CD4-positive, CD25-positive, alpha-beta regulatory T cell (primary cell): ENCODE results near the gene PPIL4. TPM values are rescaled to one million over a fixed set of nuclear protein-coding genes. Genes with fewer than 3 reads are reported as not detected.

Experiments used
- ATAC-seq, 2 donors: fragments of 150-1000 bp; cut with Tn5 transposase; one replicate each; pipeline ENCODE4 v1.10.0; 2021; ENCODE audit warnings: low read depth in 2 of 2, moderate number of reproducible peaks in 2 of 2, moderate library complexity in 1 of 2
- DNase-seq, 3 donors: peaks; one replicate each; pipeline versions ENCODE4 v3.0.0 to v3.0.0-alpha.2; 2012 to 2022; ENCODE audit warnings: mixed read lengths in 1 of 3
- H3K27ac ChIP-seq: one replicate; pipeline ENCODE4 v1.7.0; 2013; ENCODE audit warnings: mild to moderate bottlenecking, low read length; ENCODE audit not compliant: insufficient read depth, poor library complexity, severe bottlenecking
- H3K27me3 ChIP-seq: one replicate; pipeline ENCODE4 v1.7.0; 2013; ENCODE audit warnings: low read length; ENCODE audit not compliant: control insufficient read depth, insufficient read depth
- H3K36me3 ChIP-seq: one replicate; pipeline ENCODE4 v1.7.0; 2013; ENCODE audit warnings: mild to moderate bottlenecking, low read length, moderate library complexity; ENCODE audit not compliant: control insufficient read depth, insufficient read depth
- H3K4me1 ChIP-seq: 2 replicates; pipeline ENCODE4 v1.7.0; 2013; ENCODE audit warnings: mild to moderate bottlenecking, low read length; ENCODE audit not compliant: insufficient read depth, control insufficient read depth, poor library complexity, severe bottlenecking
- H3K4me3 ChIP-seq: one replicate; pipeline ENCODE4 v1.7.0; 2013; ENCODE audit warnings: low read depth, mild to moderate bottlenecking, low read length, moderate library complexity
- H3K9me3 ChIP-seq, 2 experiments: 1 replicate in 1 of 2; 2 replicates in 1 of 2; pipeline ENCODE4 v1.7.0; 2013; ENCODE audit warnings: low read length in 2 of 2, mild to moderate bottlenecking in 1 of 2, moderate library complexity in 1 of 2; ENCODE audit not compliant: control insufficient read depth in 2 of 2
- H3K27ac Mint-ChIP-seq, 3 donors: one replicate each; pipeline ENCODE4 v1.8.0; 2020 to 2022; ENCODE audit warnings: mild to moderate bottlenecking in 3 of 3, mixed read lengths in 3 of 3, moderate library complexity in 2 of 3
- H3K27me3 Mint-ChIP-seq: one replicate; pipeline ENCODE4 v1.8.0; 2022; ENCODE audit warnings: mild to moderate bottlenecking, mixed read lengths
- H3K36me3 Mint-ChIP-seq: one replicate; pipeline ENCODE4 v1.8.0; 2020; ENCODE audit warnings: mixed read lengths
- H3K4me1 Mint-ChIP-seq, 4 donors: one replicate each; pipeline ENCODE4 v1.8.0; 2020 to 2022; ENCODE audit warnings: mixed read lengths in 4 of 4, mild to moderate bottlenecking in 1 of 4
- H3K4me3 Mint-ChIP-seq, 4 donors: one replicate each; pipeline ENCODE4 v1.8.0; 2020 to 2022; ENCODE audit warnings: mild to moderate bottlenecking in 4 of 4, mixed read lengths in 4 of 4, moderate library complexity in 3 of 4
- H3K9me3 Mint-ChIP-seq, 7 donors: one replicate each; pipeline ENCODE4 v1.8.0; 2020 to 2022; ENCODE audit warnings: mixed read lengths in 7 of 7, mild to moderate bottlenecking in 3 of 7, moderate library complexity in 2 of 7
- polyA plus RNA-seq, 4 donors: library from polyadenylated mRNA; unstranded; fragments of 300-500 nt; fragmentation: Illumina TruSeq; gene quantifications; one replicate each; pipeline ENCODE4 v1.2.3, GENCODE V29; 2021
- total RNA-seq: library from RNA; stranded (reverse); gene quantifications from one replicate; pipeline ENCODE4 v1.2.3, GENCODE V29; 2022

The PPIL4 gene
- total and polyA plus RNA-seq, 5 donors from 2014 or later, result 10.0 to 40.8 (median 12.8) TPM

DNA sequence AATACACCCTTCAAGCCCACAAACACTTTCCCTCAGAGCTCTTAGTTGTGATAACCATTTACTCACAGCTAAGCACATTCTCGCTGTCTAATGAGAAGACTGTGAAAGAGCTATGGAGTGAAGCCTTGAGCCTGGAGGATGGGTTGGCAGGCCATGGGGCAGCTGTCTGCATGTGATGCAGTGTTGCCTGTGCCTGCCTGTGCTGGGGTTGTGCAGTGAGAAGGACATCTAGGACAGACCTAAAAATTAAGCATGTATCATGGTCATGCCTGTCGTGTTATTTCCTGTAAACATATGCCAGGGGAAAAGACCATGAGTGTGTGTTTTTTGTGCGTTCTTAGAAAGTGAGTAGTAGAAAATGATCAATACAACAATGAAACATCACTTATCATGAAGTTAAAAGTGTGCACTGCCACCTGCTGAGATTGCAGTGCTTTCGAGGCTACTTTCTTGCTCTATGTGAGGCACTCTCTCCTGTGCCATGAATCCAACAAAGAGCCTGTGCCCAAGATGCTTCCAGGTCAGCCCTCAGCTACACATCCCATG is 53.0 kb downstream of the PPIL4 start:
- H3K4me3 ChIP-seq, result no peak overlapping the region
- Mint-ChIP-seq H3K9me3 (peaks cover 0 to 2% (median 0%) of the 10 kb centered on the region in 7 donors), H3K4me1 (peaks cover 25 to 71% (median 53%) of the 10 kb centered on the region in 4 donors), H3K27me3 (no peaks in the 10 kb centered on the region), H3K4me3 (peak overlapping the region; percentile 23 to 67 (median 42)), H3K36me3 (no peaks in the 10 kb centered on the region), H3K27ac (peak overlapping the region; percentile 96 to 99 (median 99))
- peak overlapping the region; percentile 97 for H3K27ac ChIP-seq
- no peaks in the 10 kb centered on the region for H3K27me3 ChIP-seq
- peaks cover 61% of the 10 kb centered on the region for H3K4me1 ChIP-seq
- ATAC-seq (no peak), DNase-seq (peak in 1 of 3 donors; percentile 47)
- no peaks in the 10 kb centered on the region for H3K9me3 ChIP-seq
- no peaks in the 10 kb centered on the region for H3K36me3 ChIP-seq

DNA sequence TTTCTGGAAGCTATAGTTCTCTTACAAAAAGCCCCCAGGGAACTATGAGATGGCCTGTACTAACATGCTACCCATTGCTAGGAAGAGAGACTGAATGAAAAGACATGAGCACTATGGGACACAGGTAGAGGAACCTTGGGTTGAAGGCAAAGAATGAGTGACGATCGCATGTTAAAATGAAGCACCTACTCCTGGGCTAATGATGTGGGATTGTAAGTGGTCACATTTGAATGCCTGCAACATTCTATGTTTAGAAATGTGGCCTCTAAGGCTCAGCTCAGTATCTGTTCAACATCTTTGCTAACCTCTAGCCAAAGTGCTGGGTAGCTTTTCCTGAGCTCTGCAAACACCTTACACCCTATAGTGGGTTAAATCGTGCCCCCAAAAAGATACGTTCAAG is 55.9 kb downstream of the PPIL4 start:
- Mint-ChIP-seq H3K27me3 (peaks cover 3% of the 10 kb centered on the region), H3K36me3 (no peaks in the 10 kb centered on the region), H3K9me3 (peaks cover 0 to 2% (median 0%) of the 10 kb centered on the region in 7 donors), H3K4me1 (peaks cover 11 to 65% (median 42%) of the 10 kb centered on the region in 4 donors), H3K27ac (peak overlapping the region in 2 of 3 donors; percentile 68 to 87), H3K4me3 (no peak overlapping the region)
- H3K27me3 ChIP-seq, result no peaks in the 10 kb centered on the region
- no peaks in the 10 kb centered on the region for H3K36me3 ChIP-seq
- H3K4me3 ChIP-seq, result no peak overlapping the region
- H3K4me1 ChIP-seq, result peaks cover 48% of the 10 kb centered on the region
- no peak overlapping the region for H3K27ac ChIP-seq
- H3K9me3 ChIP-seq, result no peaks in the 10 kb centered on the region
- no peak for DNase-seq
- ATAC-seq, result no peak

DNA sequence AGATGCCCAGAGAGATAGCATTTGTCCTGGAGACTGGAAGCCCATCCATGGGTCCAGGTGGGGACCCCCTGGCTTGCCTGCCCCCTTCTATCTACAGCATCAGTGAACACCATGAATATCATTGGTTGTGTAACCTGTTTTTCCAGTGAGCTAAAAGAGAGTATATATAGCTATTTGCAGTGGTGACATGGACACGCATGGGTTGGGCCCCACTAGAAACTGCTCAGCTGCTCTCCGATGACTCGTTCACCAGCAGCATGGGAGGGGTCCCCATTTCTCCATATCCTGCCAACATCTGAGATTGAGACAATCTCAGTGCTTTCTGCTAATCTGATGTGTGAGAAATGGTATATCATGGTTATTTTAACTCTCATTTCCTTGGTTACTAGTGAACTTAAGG is 57.0 kb downstream of the PPIL4 start:
- Mint-ChIP-seq H3K27me3 (peaks cover 4% of the 10 kb centered on the region), H3K36me3 (peaks cover 3% of the 10 kb centered on the region), H3K9me3 (peaks cover 0 to under 1% (median 0%) of the 10 kb centered on the region in 7 donors), H3K4me3 (peak overlapping the region in 2 of 4 donors; percentile 26 to 53), H3K27ac (peak overlapping the region in 2 of 3 donors; percentile 68 to 71), H3K4me1 (peaks cover 9 to 58% (median 35%) of the 10 kb centered on the region in 4 donors)
- H3K36me3 ChIP-seq, result no peaks in the 10 kb centered on the region
- peaks cover 44% of the 10 kb centered on the region for H3K4me1 ChIP-seq
- peak overlapping the region; percentile 73 for H3K27ac ChIP-seq
- no peaks in the 10 kb centered on the region for H3K9me3 ChIP-seq
- no peak overlapping the region for H3K4me3 ChIP-seq
- peak in 1 of 2 donors; percentile 65 for ATAC-seq
- no peaks in the 10 kb centered on the region for H3K27me3 ChIP-seq
- DNase-seq, result peak in 2 of 3 donors; percentile 55 to 56

- no peak overlapping the region for H3K27ac ChIP-seq
- Mint-ChIP-seq H3K4me3 (peak overlapping the region in 2 of 4 donors; percentile 37 to 51), H3K9me3 (no peaks in the 10 kb centered on the region), H3K4me1 (peaks cover 0 to 45% (median 23%) of the 10 kb centered on the region in 4 donors), H3K36me3 (peaks cover 8% of the 10 kb centered on the region), H3K27ac (peak overlapping the region; percentile 69 to 84 (median 80)), H3K27me3 (peaks cover 4% of the 10 kb centered on the region)
- H3K9me3 ChIP-seq, result no peaks in the 10 kb centered on the region
- H3K4me3 ChIP-seq, result no peak overlapping the region
- DNase-seq, result no peak
- no peaks in the 10 kb centered on the region for H3K36me3 ChIP-seq
- H3K27me3 ChIP-seq, result no peaks in the 10 kb centered on the region
- no peak for ATAC-seq
- H3K4me1 ChIP-seq, result peaks cover 45% of the 10 kb centered on the region
Measured at GRCh38 chr6:149487316-149487715, 58.5 kb downstream of the PPIL4 start.

- Mint-ChIP-seq H3K4me3 (peak within 1 kb of the TSS; percentile 96 to 99 (median 98)), H3K27ac (peak within 1 kb of the TSS; percentile 100), H3K27me3 (peaks cover 4% of the 10 kb centered on the region), H3K36me3 (peaks cover 21% of the 10 kb centered on the region), H3K4me1 (peaks cover 0 to 50% (median 27%) of the 10 kb centered on the region in 4 donors), H3K9me3 (no peaks in the 10 kb centered on the region)
- H3K4me3 ChIP-seq, result peak within 1 kb of the TSS; percentile 97
- H3K4me1 ChIP-seq, result peaks cover 67% of the 10 kb centered on the region
- peak; percentile 80 to 87 for ATAC-seq
- peak; percentile 83 to 94 (median 89) for DNase-seq
- peak within 1 kb of the TSS; percentile 98 for H3K27ac ChIP-seq
- peaks cover 2% of the 10 kb centered on the region for H3K36me3 ChIP-seq
- no peaks in the 10 kb centered on the region for H3K9me3 ChIP-seq
- no peaks in the 10 kb centered on the region for H3K27me3 ChIP-seq
Measured at GRCh38 chr6:149484733-149485700, 60.8 kb downstream of the PPIL4 start, which contains the start of gene ZC3H12D. Gene ZC3H12D, minus strand, starts transcription at chr6:149485014. Its CDS starts 10,471 bp downstream, at chr6:149474543.

DNA sequence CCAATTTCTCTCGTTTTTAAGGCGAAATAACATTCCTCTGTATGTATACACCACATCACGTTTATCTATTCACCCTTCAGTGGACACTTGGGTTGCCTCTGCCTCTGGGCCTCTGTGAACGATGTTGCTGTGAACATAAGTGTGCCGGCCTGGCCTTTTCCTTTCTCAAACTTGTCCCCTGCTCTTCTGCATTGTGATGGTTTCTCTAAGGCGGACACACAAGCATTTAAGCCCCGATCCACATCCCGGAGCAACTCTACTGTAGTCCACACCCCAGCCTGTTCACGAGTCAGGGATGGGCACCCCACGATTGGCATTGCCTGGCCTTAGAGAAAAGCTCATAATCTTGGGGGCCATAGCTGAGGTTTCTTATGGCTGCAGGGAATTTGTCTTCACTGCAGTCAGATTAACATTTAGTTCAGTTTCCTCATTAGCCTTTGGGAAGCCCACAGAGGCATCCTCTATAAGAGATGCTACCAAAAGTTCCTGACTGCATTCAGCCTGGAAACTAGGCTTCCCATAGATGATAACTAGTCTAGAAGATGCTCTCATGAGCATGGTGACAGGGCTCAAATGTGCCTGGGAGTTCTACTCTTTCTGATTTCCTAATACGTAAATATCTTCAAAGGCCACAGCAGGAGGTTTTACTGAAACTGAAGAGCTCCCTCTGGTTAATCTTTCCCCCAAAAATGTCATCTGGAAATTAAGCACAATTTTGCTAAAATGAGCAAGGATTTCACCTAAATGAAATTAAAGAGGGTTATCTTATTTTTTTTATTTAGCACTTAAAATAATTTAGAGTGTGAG is 61.8 kb downstream of the PPIL4 start:
- no peaks in the 10 kb centered on the region for H3K9me3 Mint-ChIP-seq
- Histone ChIP-seq H3K27ac (peak overlapping the region; percentile 98), H3K9me3 (no peaks in the 10 kb centered on the region), H3K36me3 (peaks cover 3% of the 10 kb centered on the region), H3K4me1 (peaks cover 71% of the 10 kb centered on the region), H3K4me3 (peak overlapping the region; percentile 97), H3K27me3 (no peaks in the 10 kb centered on the region)
- H3K27ac Mint-ChIP-seq, result peak overlapping the region; percentile 100
- H3K36me3 Mint-ChIP-seq, result peaks cover 28% of the 10 kb centered on the region
- ATAC-seq (no peak), DNase-seq (peak in 1 of 3 donors; percentile 30)
- peaks cover 4% of the 10 kb centered on the region for H3K27me3 Mint-ChIP-seq
- peak overlapping the region; percentile 96 to 99 (median 98) for H3K4me3 Mint-ChIP-seq
- peaks cover 5 to 58% (median 35%) of the 10 kb centered on the region in 4 donors for H3K4me1 Mint-ChIP-seq

DNA sequence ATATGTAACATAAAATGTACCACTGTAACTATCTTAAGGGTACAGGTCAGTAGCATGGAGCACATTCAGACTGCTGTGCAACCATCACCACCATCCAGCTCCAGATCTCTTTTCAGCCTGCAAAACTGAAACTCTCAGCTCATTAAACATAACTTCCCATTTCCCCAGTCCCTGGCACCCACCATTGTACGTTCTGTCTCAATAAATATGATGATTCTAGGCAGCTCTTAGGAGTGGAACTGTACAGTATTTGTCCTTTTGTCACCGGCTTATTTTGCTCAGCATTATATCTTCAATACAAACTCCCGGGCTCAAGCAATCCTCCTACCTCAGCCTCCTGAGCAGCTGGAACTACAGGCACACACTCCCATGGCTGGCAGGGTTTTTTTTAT is 62.5 kb downstream of the PPIL4 start:
- H3K27me3 Mint-ChIP-seq, result peaks cover 4% of the 10 kb centered on the region
- H3K4me3 Mint-ChIP-seq, result peak overlapping the region; percentile 96 to 99 (median 98)
- peak overlapping the region; percentile 97 for H3K4me3 ChIP-seq
- H3K9me3 Mint-ChIP-seq, result no peaks in the 10 kb centered on the region
- H3K4me1 Mint-ChIP-seq, result peaks cover 5 to 60% (median 38%) of the 10 kb centered on the region in 4 donors
- H3K27ac ChIP-seq, result peak overlapping the region; percentile 98
- ATAC-seq (no peak), DNase-seq (no peak)
- H3K27ac Mint-ChIP-seq, result peak overlapping the region; percentile 100
- no peaks in the 10 kb centered on the region for H3K27me3 ChIP-seq
- H3K9me3 ChIP-seq, result no peaks in the 10 kb centered on the region
- H3K4me1 ChIP-seq, result peaks cover 73% of the 10 kb centered on the region
- peaks cover 7% of the 10 kb centered on the region for H3K36me3 ChIP-seq
- peaks cover 33% of the 10 kb centered on the region for H3K36me3 Mint-ChIP-seq
